ENCODE results near the gene CNR1.

The CNR1 gene

GRCh38 chr6:88143421-88144157 lies 22.6 kb downstream of the CNR1 start:
- no peak for DNase-seq (ENCODE audit: low read depth)

- DNase-seq (ENCODE audit: low read depth): no peak
Observed at GRCh38 chr6:88142297-88142668, 23.9 kb downstream of the CNR1 start.

GRCh38 chr6:88141561-88142296 lies 24.4 kb downstream of the CNR1 start:
- DNase-seq (ENCODE audit: low read depth): no peak

GRCh38 chr6:88137915-88138314 lies 28.2 kb downstream of the CNR1 start:
- DNase-seq (ENCODE audit: low read depth): no peak

GRCh38 chr6:88135578-88136114 lies 30.5 kb downstream of the CNR1 start:
- DNase-seq (ENCODE audit: low read depth): no peak

- DNase-seq (ENCODE audit: low read depth): no peak
Observed at GRCh38 chr6:88134575-88134974, 31.6 kb downstream of the CNR1 start.

- DNase-seq (ENCODE audit: low read depth): no peak
Observed at GRCh38 chr6:88133718-88134117, 32.4 kb downstream of the CNR1 start.

- DNase-seq (ENCODE audit: low read depth): no peak
Observed at GRCh38 chr6:88124925-88125557, 41.1 kb downstream of the CNR1 start.

GRCh38 chr6:88120635-88121034 lies 45.5 kb downstream of the CNR1 start:
- no peak for DNase-seq (ENCODE audit: low read depth)

- no peak for DNase-seq (ENCODE audit: low read depth)
Observed at GRCh38 chr6:88119769-88120168, 46.4 kb downstream of the CNR1 start.

GRCh38 chr6:88116276-88116675 lies 49.9 kb downstream of the CNR1 start:
- no peak for DNase-seq (ENCODE audit: low read depth)

GRCh38 chr6:88115307-88115706 lies 50.8 kb downstream of the CNR1 start:
- DNase-seq (ENCODE audit: low read depth): no peak

GRCh38 chr6:88114838-88115237 lies 51.3 kb downstream of the CNR1 start:
- no peak for DNase-seq (ENCODE audit: low read depth)

- DNase-seq (ENCODE audit: low read depth): no peak
Observed at GRCh38 chr6:88111991-88112390, 54.2 kb downstream of the CNR1 start.

GRCh38 chr6:88107241-88107640 lies 58.9 kb downstream of the CNR1 start:
- DNase-seq (ENCODE audit: low read depth): no peak

- no peak for DNase-seq (ENCODE audit: low read depth)
Observed at GRCh38 chr6:88105741-88106340, 60.3 kb downstream of the CNR1 start.
